ENCODE data around the gene RCE1.

Gene RCE1

GRCh38 chr11:66859686-66860448 is 16.6 kb downstream of the RCE1 start:
- Histone ChIP-seq H3K27ac (ENCODE audit: low read depth, low read length) (no peak overlapping the region), H2BK12ac (ENCODE audit: low read length) (no peak overlapping the region), H3K18ac (ENCODE audit: low read length) (no peak overlapping the region), H3K4me3 (ENCODE audit: low read depth, low read length) (no peak overlapping the region), H2AFZ (ENCODE audit: insufficient read depth, low read length, poor library complexity) (no peak overlapping the region), H3K79me1 (ENCODE audit: low read length) (peaks cover 6% of the 10 kb centered on the region), H3K23ac (ENCODE audit: low read length) (no peak overlapping the region), H3K4me1 (ENCODE audit: control insufficient read depth in 1 of 2, insufficient read depth in 2 of 2, low read length in 2 of 2) (peaks cover 4 to 8% of the 10 kb centered on the region in 2 experiments), H4K12ac (ENCODE audit: low read depth, low read length) (no peak overlapping the region), H3K14ac (ENCODE audit: low read length) (no peak overlapping the region), H3K4ac (ENCODE audit: low read depth, low read length) (no peak overlapping the region), H4K91ac (ENCODE audit: low read depth, low read length) (no peak overlapping the region), H2AK5ac (ENCODE audit: low read length) (no peak overlapping the region), H3K4me2 (ENCODE audit: low read length) (no peak overlapping the region), H3K27me3 (ENCODE audit: insufficient read depth, low read length) (no peaks in the 10 kb centered on the region), H4K8ac (ENCODE audit: low read depth, low read length) (no peak overlapping the region), H2BK120ac (ENCODE audit: insufficient read depth, low read length, poor library complexity) (no peak overlapping the region), H3K36me3 (ENCODE audit: control insufficient read depth in 1 of 2, insufficient read depth in 2 of 2, low read length in 2 of 2) (peaks cover 2 to 12% of the 10 kb centered on the region in 2 experiments), H3K9ac (ENCODE audit: low read length) (no peak overlapping the region), H3K9me3 (ENCODE audit: insufficient read depth, low read depth, low read length) (no peaks in the 10 kb centered on the region), H3K79me2 (ENCODE audit: control insufficient read depth, insufficient read depth, low read length, poor library complexity) (peaks cover 4% of the 10 kb centered on the region), H2BK5ac (ENCODE audit: low read depth, low read length, poor library complexity) (no peak overlapping the region)
- no CpG with 5 or more reads among the region's 41 CpGs for WGBS (ENCODE audit: extremely low coverage, insufficient coverage, insufficient read length)
- DNase-seq: no peak

- no peak overlapping the region for H3K9ac ChIP-seq (ENCODE audit: low read length)
- H3K27ac ChIP-seq (ENCODE audit: low read depth, low read length): no peak overlapping the region
- no peak overlapping the region for H4K8ac ChIP-seq (ENCODE audit: low read depth, low read length)
- H3K14ac ChIP-seq (ENCODE audit: low read length): no peak overlapping the region
- WGBS (ENCODE audit: extremely low coverage, insufficient coverage, insufficient read length): no CpG with 5 or more reads among the region's 18 CpGs
- no peak overlapping the region for H2BK5ac ChIP-seq (ENCODE audit: low read depth, low read length, poor library complexity)
- no peak overlapping the region for H2AK5ac ChIP-seq (ENCODE audit: low read length)
- no peak overlapping the region for H2AFZ ChIP-seq (ENCODE audit: insufficient read depth, low read length, poor library complexity)
- no peak overlapping the region for H3K4me2 ChIP-seq (ENCODE audit: low read length)
- H3K27me3 ChIP-seq (ENCODE audit: insufficient read depth, low read length): no peaks in the 10 kb centered on the region
- no peak overlapping the region for H3K18ac ChIP-seq (ENCODE audit: low read length)
- no peak overlapping the region for H3K23ac ChIP-seq (ENCODE audit: low read length)
- peaks cover 4 to 8% of the 10 kb centered on the region in 2 experiments for H3K4me1 ChIP-seq (ENCODE audit: control insufficient read depth in 1 of 2, insufficient read depth in 2 of 2, low read length in 2 of 2)
- DNase-seq: no peak
- no peak overlapping the region for H2BK120ac ChIP-seq (ENCODE audit: insufficient read depth, low read length, poor library complexity)
- H4K91ac ChIP-seq (ENCODE audit: low read depth, low read length): no peak overlapping the region
- no peak overlapping the region for H3K4ac ChIP-seq (ENCODE audit: low read depth, low read length)
- H3K79me2 ChIP-seq (ENCODE audit: control insufficient read depth, insufficient read depth, low read length, poor library complexity): peaks cover 4% of the 10 kb centered on the region
- H4K12ac ChIP-seq (ENCODE audit: low read depth, low read length): no peak overlapping the region
- H2BK12ac ChIP-seq (ENCODE audit: low read length): no peak overlapping the region
- H3K79me1 ChIP-seq (ENCODE audit: low read length): peaks cover 6% of the 10 kb centered on the region
- H3K4me3 ChIP-seq (ENCODE audit: low read depth, low read length): no peak overlapping the region
- H3K36me3 ChIP-seq (ENCODE audit: control insufficient read depth in 1 of 2, insufficient read depth in 2 of 2, low read length in 2 of 2): peaks cover 2 to 12% of the 10 kb centered on the region in 2 experiments
- H3K9me3 ChIP-seq (ENCODE audit: insufficient read depth, low read depth, low read length): no peaks in the 10 kb centered on the region
Measured at GRCh38 chr11:66860449-66860831, 17.2 kb downstream of the RCE1 start.

GRCh38 chr11:66861038-66861773 is 18.0 kb downstream of the RCE1 start:
- no peak overlapping the region for H3K9ac ChIP-seq (ENCODE audit: low read length)
- no peak overlapping the region for H3K27ac ChIP-seq (ENCODE audit: low read depth, low read length)
- peaks cover 2 to 12% of the 10 kb centered on the region in 2 experiments for H3K36me3 ChIP-seq (ENCODE audit: control insufficient read depth in 1 of 2, insufficient read depth in 2 of 2, low read length in 2 of 2)
- no peak overlapping the region for H3K4me3 ChIP-seq (ENCODE audit: low read depth, low read length)
- H3K14ac ChIP-seq (ENCODE audit: low read length): no peak overlapping the region
- H2BK120ac ChIP-seq (ENCODE audit: insufficient read depth, low read length, poor library complexity): no peak overlapping the region
- H2BK5ac ChIP-seq (ENCODE audit: low read depth, low read length, poor library complexity): no peak overlapping the region
- H3K79me1 ChIP-seq (ENCODE audit: low read length): no peaks in the 10 kb centered on the region
- no peak overlapping the region for H4K91ac ChIP-seq (ENCODE audit: low read depth, low read length)
- no peak overlapping the region for H3K4ac ChIP-seq (ENCODE audit: low read depth, low read length)
- H3K18ac ChIP-seq (ENCODE audit: low read length): no peak overlapping the region
- no peaks in the 10 kb centered on the region for H3K79me2 ChIP-seq (ENCODE audit: control insufficient read depth, insufficient read depth, low read length, poor library complexity)
- no peak overlapping the region for H3K4me2 ChIP-seq (ENCODE audit: low read length)
- no peak overlapping the region for H2AFZ ChIP-seq (ENCODE audit: insufficient read depth, low read length, poor library complexity)
- no peak overlapping the region for H4K12ac ChIP-seq (ENCODE audit: low read depth, low read length)
- peaks cover 0 to 3% of the 10 kb centered on the region in 2 experiments for H3K4me1 ChIP-seq (ENCODE audit: control insufficient read depth in 1 of 2, insufficient read depth in 2 of 2, low read length in 2 of 2)
- no CpG with 5 or more reads among the region's 32 CpGs for WGBS (ENCODE audit: extremely low coverage, insufficient coverage, insufficient read length)
- H3K27me3 ChIP-seq (ENCODE audit: insufficient read depth, low read length): no peaks in the 10 kb centered on the region
- H4K8ac ChIP-seq (ENCODE audit: low read depth, low read length): no peak overlapping the region
- no peak overlapping the region for H2AK5ac ChIP-seq (ENCODE audit: low read length)
- H3K23ac ChIP-seq (ENCODE audit: low read length): no peak overlapping the region
- no peak overlapping the region for H2BK12ac ChIP-seq (ENCODE audit: low read length)
- no peak for DNase-seq
- no peaks in the 10 kb centered on the region for H3K9me3 ChIP-seq (ENCODE audit: insufficient read depth, low read depth, low read length)

- no peaks in the 10 kb centered on the region for H3K9me3 ChIP-seq (ENCODE audit: insufficient read depth, low read depth, low read length)
- H4K8ac ChIP-seq (ENCODE audit: low read depth, low read length): no peak overlapping the region
- peaks cover 2 to 12% of the 10 kb centered on the region in 2 experiments for H3K36me3 ChIP-seq (ENCODE audit: control insufficient read depth in 1 of 2, insufficient read depth in 2 of 2, low read length in 2 of 2)
- no peak overlapping the region for H3K4me2 ChIP-seq (ENCODE audit: low read length)
- no peaks in the 10 kb centered on the region for H3K79me1 ChIP-seq (ENCODE audit: low read length)
- H3K27me3 ChIP-seq (ENCODE audit: insufficient read depth, low read length): no peaks in the 10 kb centered on the region
- no peak overlapping the region for H2BK12ac ChIP-seq (ENCODE audit: low read length)
- H2BK120ac ChIP-seq (ENCODE audit: insufficient read depth, low read length, poor library complexity): no peak overlapping the region
- H3K4me1 ChIP-seq (ENCODE audit: control insufficient read depth in 1 of 2, insufficient read depth in 2 of 2, low read length in 2 of 2): peaks cover 0 to 3% of the 10 kb centered on the region in 2 experiments
- no peak overlapping the region for H4K91ac ChIP-seq (ENCODE audit: low read depth, low read length)
- H3K23ac ChIP-seq (ENCODE audit: low read length): no peak overlapping the region
- WGBS (ENCODE audit: extremely low coverage, insufficient coverage, insufficient read length): no CpG with 5 or more reads among the region's 30 CpGs
- no peak overlapping the region for H4K12ac ChIP-seq (ENCODE audit: low read depth, low read length)
- H3K18ac ChIP-seq (ENCODE audit: low read length): no peak overlapping the region
- H2AFZ ChIP-seq (ENCODE audit: insufficient read depth, low read length, poor library complexity): no peak overlapping the region
- H3K79me2 ChIP-seq (ENCODE audit: control insufficient read depth, insufficient read depth, low read length, poor library complexity): no peaks in the 10 kb centered on the region
- H3K27ac ChIP-seq (ENCODE audit: low read depth, low read length): no peak overlapping the region
- no peak overlapping the region for H3K9ac ChIP-seq (ENCODE audit: low read length)
- no peak overlapping the region for H3K4ac ChIP-seq (ENCODE audit: low read depth, low read length)
- H2BK5ac ChIP-seq (ENCODE audit: low read depth, low read length, poor library complexity): no peak overlapping the region
- no peak overlapping the region for H3K4me3 ChIP-seq (ENCODE audit: low read depth, low read length)
- no peak overlapping the region for H2AK5ac ChIP-seq (ENCODE audit: low read length)
- DNase-seq: no peak
- H3K14ac ChIP-seq (ENCODE audit: low read length): no peak overlapping the region
Measured at GRCh38 chr11:66861774-66862558, 18.7 kb downstream of the RCE1 start.
